Smooth muscle cell (in vitro differentiated cells): ENCODE results near the gene PAGR1. TPM values are rescaled to one million over a fixed set of nuclear protein-coding genes. Genes with fewer than 3 reads are reported as not detected.

Experiments
- DNase-seq: peaks from one replicate; lab custom pipeline; 2025; ENCODE audit not compliant: unreplicated experiment; lab: John Stamatoyannopoulos, UW
- H2AFZ ChIP-seq: fragments of 200-600 bp; sonication (generic); 2 replicates; pipeline ENCODE4 v1.6.0; 2016; ENCODE audit warnings: antibody characterized with exemption, low read depth, mild to moderate bottlenecking
- H3F3A ChIP-seq: fragments of 200-600 bp; sonication (generic); 2 replicates; pipeline ENCODE4 v1.6.0; 2017; ENCODE audit warnings: antibody characterized with exemption, low read depth
- H3K27ac ChIP-seq: fragments of 200-600 bp; sonication (generic); 2 replicates; pipeline ENCODE4 v1.5.1; 2016; ENCODE audit warnings: low read depth, mild to moderate bottlenecking
- H3K27me3 ChIP-seq: fragments of 200-600 bp; sonication (generic); 2 replicates; pipeline ENCODE4 v1.6.1; 2016; ENCODE audit warnings: low read depth, mild to moderate bottlenecking
- H3K36me3 ChIP-seq: fragments of 200-600 bp; sonication (generic); 2 replicates; pipeline ENCODE4 v1.5.1; 2016; ENCODE audit warnings: low read depth
- H3K4me1 ChIP-seq: fragments of 200-600 bp; sonication (generic); 2 replicates; pipeline ENCODE4 v1.5.1; 2016; ENCODE audit warnings: low read depth
- H3K4me2 ChIP-seq: fragments of 200-600 bp; sonication (generic); 2 replicates; pipeline ENCODE4 v1.6.0; 2016; ENCODE audit warnings: mild to moderate bottlenecking
- H3K4me3 ChIP-seq: fragments of 200-600 bp; sonication (generic); 2 replicates; pipeline ENCODE4 v1.5.1; 2016; ENCODE audit warnings: mild to moderate bottlenecking
- H3K79me2 ChIP-seq: fragments of 200-600 bp; sonication (generic); 2 replicates; pipeline ENCODE4 v1.6.0; 2016; ENCODE audit warnings: low read depth, mild to moderate bottlenecking
- H3K9ac ChIP-seq: fragments of 200-600 bp; sonication (generic); 2 replicates; pipeline ENCODE4 v1.6.0; 2016; ENCODE audit warnings: low read depth
- H3K9me3 ChIP-seq: fragments of 200-600 bp; sonication (generic); replicated peaks from 2 replicates; pipeline ENCODE4 v1.5.1; 2016; ENCODE audit warnings: low read depth
- H4K20me1 ChIP-seq: fragments of 200-600 bp; sonication (generic); 2 replicates; pipeline ENCODE4 v1.6.0; 2016; ENCODE audit warnings: low read depth
- WGBS: methylation state at CpG from one replicate; pipeline ENCODE4 v1.1.7; 2016; ENCODE audit warnings: low lambda C conversion rate; 5-methylcytosine and 5-hydroxymethylcytosine counted together
- polyA plus RNA-seq: library from polyadenylated mRNA; unstranded; fragments of >200 nt; fragmentation: Nextera tagmentation; extraction: Ambion mirVana; gene quantifications from 2 replicates; pipeline ENCODE4 v1.2.1, GENCODE V29; 2016
- total RNA-seq: library from RNA; depleted of rRNA; stranded (reverse); fragments of >200 nt; gene quantifications from 2 replicates; pipeline ENCODE4 v1.2.3, GENCODE V29; 2014
- TF ChIP-seq, protein P1 (sequence below): fragments of 200-600 bp; sonication (generic); IDR thresholded peaks from 2 replicates; pipeline ENCODE4 v1.5.1; 2017; ENCODE audit warnings: borderline replicate concordance, mild to moderate bottlenecking, antibody characterized with exemption; ENCODE audit not compliant: insufficient read depth, poor library complexity, severe bottlenecking

PAGR1 gene
- total and polyA plus RNA-seq, 2 experiments from 2014 or later = 15.6 to 34.5 TPM

DNA sequence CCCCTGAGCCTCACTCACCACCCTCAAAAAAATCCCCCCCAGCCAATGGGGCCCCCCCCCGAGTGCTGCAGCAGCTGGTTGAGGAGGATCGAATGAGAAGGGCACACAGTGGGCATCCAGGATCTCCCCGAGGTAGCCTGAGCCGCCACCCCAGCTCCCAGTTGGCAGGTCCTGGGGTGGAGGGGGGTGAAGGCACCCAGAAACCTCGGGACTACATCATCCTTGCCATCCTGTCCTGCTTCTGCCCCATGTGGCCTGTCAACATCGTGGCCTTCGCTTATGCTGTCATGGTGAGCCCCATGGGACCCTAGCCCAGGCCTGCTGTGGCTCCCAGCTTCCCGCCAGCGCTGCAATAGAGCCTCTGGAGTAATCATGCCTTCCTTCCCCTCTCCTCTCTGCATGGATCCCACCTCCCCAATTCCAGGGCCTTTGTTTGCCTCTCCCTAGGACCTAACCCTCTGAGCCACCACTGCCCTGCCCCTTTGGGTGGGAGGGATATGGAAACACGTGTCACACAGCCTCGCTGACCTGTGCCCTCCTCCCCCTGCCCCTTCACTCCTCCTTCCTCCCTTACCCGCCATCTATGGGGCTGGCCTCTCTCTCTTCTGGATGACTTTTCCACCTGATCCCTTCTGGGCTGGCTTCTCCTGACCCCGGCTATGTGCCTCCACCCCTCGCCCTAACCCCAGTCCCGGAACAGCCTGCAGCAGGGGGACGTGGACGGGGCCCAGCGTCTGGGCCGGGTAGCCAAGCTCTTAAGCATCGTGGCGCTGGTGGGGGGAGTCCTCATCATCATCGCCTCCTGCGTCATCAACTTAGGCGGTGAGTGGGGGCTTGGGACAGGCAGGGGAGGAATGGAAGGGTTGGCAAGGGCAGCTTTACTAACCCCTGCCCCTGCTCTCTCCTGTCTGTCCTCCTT lies 2.0 kb upstream of the PAGR1 start:
- Histone ChIP-seq H2AFZ (no peak overlapping the region), H3F3A (peaks cover 29% of the 10 kb centered on the region), H3K27me3 (no peaks in the 10 kb centered on the region), H3K36me3 (no peaks in the 10 kb centered on the region), H3K4me3 (no peak overlapping the region), H4K20me1 (peaks cover 18% of the 10 kb centered on the region), H3K4me1 (peaks cover 48% of the 10 kb centered on the region), H3K79me2 (peaks cover 50% of the 10 kb centered on the region), H3K9me3 (no peaks in the 10 kb centered on the region), H3K27ac (no peak overlapping the region), H3K9ac (no peak overlapping the region), H3K4me2 (peak overlapping the region; percentile 94)
- 84% methylated on average over 21 of the region's 24 CpGs for WGBS
- no peak for DNase-seq
- TF ChIP-seq, protein P1, sequence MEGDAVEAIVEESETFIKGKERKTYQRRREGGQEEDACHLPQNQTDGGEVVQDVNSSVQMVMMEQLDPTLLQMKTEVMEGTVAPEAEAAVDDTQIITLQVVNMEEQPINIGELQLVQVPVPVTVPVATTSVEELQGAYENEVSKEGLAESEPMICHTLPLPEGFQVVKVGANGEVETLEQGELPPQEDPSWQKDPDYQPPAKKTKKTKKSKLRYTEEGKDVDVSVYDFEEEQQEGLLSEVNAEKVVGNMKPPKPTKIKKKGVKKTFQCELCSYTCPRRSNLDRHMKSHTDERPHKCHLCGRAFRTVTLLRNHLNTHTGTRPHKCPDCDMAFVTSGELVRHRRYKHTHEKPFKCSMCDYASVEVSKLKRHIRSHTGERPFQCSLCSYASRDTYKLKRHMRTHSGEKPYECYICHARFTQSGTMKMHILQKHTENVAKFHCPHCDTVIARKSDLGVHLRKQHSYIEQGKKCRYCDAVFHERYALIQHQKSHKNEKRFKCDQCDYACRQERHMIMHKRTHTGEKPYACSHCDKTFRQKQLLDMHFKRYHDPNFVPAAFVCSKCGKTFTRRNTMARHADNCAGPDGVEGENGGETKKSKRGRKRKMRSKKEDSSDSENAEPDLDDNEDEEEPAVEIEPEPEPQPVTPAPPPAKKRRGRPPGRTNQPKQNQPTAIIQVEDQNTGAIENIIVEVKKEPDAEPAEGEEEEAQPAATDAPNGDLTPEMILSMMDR = no peak

DNA sequence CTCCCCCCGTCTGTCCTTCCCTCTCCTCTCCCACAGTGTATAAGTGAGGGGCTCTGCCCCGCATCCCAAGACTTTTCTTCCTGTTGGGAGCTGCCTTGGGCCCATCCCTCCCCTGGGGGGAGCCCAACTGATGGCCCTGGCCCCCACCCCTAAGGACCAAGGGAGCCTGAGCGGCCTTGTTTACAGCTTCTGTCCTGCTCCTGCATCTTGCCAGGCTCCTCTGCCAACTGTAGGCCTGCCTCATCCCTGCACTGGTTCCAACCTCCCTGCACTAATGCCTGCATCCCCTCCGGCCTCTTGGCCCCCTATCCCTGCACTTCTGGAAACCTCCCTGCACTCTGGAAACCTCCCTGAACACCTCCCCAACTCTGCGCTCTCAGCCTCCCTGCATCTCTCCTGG lies 1.4 kb upstream of the PAGR1 start:
- peaks cover 43% of the 10 kb centered on the region for H3K79me2 ChIP-seq
- H4K20me1 ChIP-seq = peaks cover 11% of the 10 kb centered on the region
- no peak overlapping the region for H2AFZ ChIP-seq
- no peaks in the 10 kb centered on the region for H3K36me3 ChIP-seq
- H3K27me3 ChIP-seq = no peaks in the 10 kb centered on the region
- no peak overlapping the region for H3K4me3 ChIP-seq
- no peak overlapping the region for H3K27ac ChIP-seq
- no peak overlapping the region for H3K9ac ChIP-seq
- no peak for DNase-seq
- peak overlapping the region; percentile 90 for H3K4me2 ChIP-seq
- H3K9me3 ChIP-seq = no peaks in the 10 kb centered on the region
- H3F3A ChIP-seq = peaks cover 23% of the 10 kb centered on the region
- WGBS = 91% methylated on average over 4 of the region's 5 CpGs
- peaks cover 41% of the 10 kb centered on the region for H3K4me1 ChIP-seq
- TF ChIP-seq, protein P1 = no peak

DNA sequence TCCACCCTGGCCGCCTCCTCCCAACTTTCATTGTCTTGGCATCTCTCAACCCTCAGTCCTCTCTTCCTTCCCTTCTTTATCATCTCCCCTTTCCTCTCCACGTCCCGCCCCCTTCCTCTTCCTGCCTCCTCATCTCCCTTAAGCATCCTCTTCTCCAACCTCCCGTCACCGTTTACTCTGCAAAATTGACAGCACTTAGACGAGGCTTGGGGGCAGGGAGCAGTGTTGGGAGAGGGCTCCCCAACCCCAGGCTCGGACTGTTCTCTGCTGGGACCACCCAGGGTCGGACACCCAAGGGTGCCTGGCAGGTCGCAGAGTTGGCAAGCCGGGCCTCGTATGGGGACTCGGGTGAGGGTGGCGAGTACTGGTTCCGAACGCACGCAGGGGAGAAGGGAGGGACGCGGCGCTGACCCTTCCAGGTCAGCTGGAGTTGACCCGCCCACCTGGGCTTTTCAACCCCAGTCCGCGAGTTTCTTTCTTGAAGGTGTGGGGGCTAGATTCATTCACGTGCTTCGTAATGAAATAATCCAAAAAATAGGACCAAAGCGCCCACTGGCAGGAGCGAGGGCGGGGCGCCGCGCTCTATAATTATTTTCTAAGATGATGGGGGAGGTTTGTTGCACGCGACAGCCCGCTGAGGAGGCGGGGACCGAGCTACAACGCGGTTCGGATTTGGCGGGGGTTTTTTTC lies 775 bp upstream of the PAGR1 start:
- Histone ChIP-seq H3K4me3 (peak overlapping the region; percentile 74), H3K36me3 (no peaks in the 10 kb centered on the region), H3K79me2 (peaks cover 40% of the 10 kb centered on the region), H3K27ac (peak overlapping the region; percentile 78), H3K27me3 (no peaks in the 10 kb centered on the region), H3K4me1 (peaks cover 38% of the 10 kb centered on the region), H3K9ac (peak overlapping the region; percentile 52), H4K20me1 (peaks cover 7% of the 10 kb centered on the region), H2AFZ (peak overlapping the region; percentile 54), H3K4me2 (peak overlapping the region; percentile 90), H3F3A (peaks cover 24% of the 10 kb centered on the region), H3K9me3 (no peaks in the 10 kb centered on the region)
- 9% methylated on average over 38 of the region's 39 CpGs for WGBS
- no peak for DNase-seq
- TF ChIP-seq, protein P1 = no peak
